ENCODE measurements around the gene IRS1.

IRS1 gene

GRCh38 chr2:226728996-226729395 is 70.6 kb downstream of the IRS1 start:
- no peak overlapping the region for H3K4me3 ChIP-seq (ENCODE audit: low read depth, low read length)
- no peak for TF ChIP-seq CTCF (IDR thresholded peaks at IDR 0.05; ENCODE audit: insufficient read depth, low read depth, low read length, missing control alignments)
- no peak for DNase-seq (ENCODE audit: low read depth)

DNA sequence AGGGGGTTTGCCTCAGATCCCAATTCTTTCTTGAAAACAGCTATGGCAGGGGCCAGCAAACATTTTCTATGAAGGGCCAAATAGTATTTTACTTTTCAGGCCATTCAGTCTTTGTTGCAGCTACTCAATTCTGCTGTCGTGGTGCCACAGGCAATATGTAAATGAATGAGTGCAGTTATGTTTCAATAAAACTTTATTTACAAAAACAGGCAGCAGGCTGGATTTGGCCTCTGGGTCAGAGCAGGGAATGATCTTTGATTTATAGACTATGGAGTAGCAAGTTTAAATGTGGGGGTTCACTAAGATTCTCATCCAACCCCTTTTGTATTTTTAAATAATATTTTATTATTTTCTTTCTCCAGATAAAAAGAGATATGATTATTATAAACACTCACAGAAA is 72.4 kb downstream of the IRS1 start:
- H3K4me3 ChIP-seq (ENCODE audit: low read depth, low read length) = no peak overlapping the region
- no peak for TF ChIP-seq CTCF (IDR thresholded peaks at IDR 0.05; ENCODE audit: insufficient read depth, low read depth, low read length, missing control alignments)
- DNase-seq (ENCODE audit: low read depth) = no peak

DNA sequence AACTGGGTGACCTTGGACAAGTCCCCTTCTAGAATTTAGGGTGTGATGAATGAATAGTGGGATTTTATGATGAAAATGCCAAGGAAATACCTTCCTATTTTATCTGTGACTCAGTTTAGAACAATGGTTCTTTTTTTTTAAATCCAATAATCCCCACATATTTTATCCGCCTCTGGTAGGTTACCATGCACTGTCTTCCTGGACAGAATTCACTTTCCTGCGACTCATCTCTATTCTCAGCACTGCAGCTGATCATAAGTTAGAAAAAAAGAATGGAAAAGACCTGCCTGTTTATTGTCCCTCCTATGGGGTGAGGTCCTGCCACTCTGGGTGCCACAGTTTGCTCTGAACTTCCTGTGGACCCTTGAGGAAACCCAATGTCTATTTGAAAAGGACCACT is 73.1 kb downstream of the IRS1 start:
- TF ChIP-seq CTCF (IDR thresholded peaks at IDR 0.05; ENCODE audit: insufficient read depth, low read depth, low read length, missing control alignments) = no peak
- DNase-seq (ENCODE audit: low read depth) = no peak
- no peak overlapping the region for H3K4me3 ChIP-seq (ENCODE audit: low read depth, low read length)

GRCh38 chr2:226725126-226725860 is 74.3 kb downstream of the IRS1 start:
- no peak overlapping the region for H3K4me3 ChIP-seq (ENCODE audit: low read depth, low read length)
- no peak for DNase-seq (ENCODE audit: low read depth)
- no peak for TF ChIP-seq CTCF (IDR thresholded peaks at IDR 0.05; ENCODE audit: insufficient read depth, low read depth, low read length, missing control alignments)

DNA sequence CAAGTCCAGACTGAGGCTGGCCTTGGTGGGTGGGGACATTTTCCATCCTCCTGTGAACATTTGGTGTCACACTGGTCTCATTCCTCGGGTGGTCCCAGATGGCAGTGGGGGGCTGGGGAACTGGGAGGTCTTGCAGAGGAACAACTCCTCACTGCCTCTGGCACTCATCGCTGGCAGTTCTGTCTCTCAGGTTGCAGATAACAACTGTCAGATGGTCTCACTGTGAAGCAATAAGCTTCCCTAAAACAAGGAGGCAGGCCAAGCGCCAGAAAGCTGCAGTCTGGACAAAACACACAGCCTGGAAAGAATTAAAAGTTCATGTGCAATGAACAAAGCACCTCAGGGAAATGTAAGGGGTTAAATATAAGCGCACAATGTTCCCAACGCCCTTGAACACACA is 78.1 kb downstream of the IRS1 start:
- no peak for DNase-seq (ENCODE audit: low read depth)
- H3K4me3 ChIP-seq (ENCODE audit: low read depth, low read length) = no peak overlapping the region
- no peak for TF ChIP-seq CTCF (IDR thresholded peaks at IDR 0.05; ENCODE audit: insufficient read depth, low read depth, low read length, missing control alignments)

GRCh38 chr2:226720948-226721347 is 78.7 kb downstream of the IRS1 start:
- no peak for DNase-seq (ENCODE audit: low read depth)
- no peak for TF ChIP-seq CTCF (IDR thresholded peaks at IDR 0.05; ENCODE audit: insufficient read depth, low read depth, low read length, missing control alignments)
- no peak overlapping the region for H3K4me3 ChIP-seq (ENCODE audit: low read depth, low read length)

DNA sequence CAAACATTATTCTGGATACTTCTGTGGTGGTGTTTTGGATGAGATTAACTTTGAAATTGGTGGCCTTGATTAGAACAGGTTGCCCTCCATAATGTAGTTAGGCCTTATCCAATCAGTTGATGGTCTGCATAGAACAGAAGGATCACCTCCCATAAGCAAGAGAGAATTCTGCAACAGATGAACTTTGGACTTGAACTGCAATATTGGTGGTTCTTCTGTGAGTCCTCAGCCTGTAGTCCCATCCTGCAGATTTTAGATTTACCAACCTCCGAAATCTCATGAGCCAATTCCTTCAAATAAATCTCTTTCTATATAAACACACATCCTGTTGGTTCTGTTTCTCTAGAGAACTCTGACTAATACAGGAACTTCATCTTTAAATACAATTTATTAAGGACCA is 81.9 kb downstream of the IRS1 start:
- no peak for DNase-seq (ENCODE audit: low read depth)
- no peak overlapping the region for H3K4me3 ChIP-seq (ENCODE audit: low read depth, low read length)
- no peak for TF ChIP-seq CTCF (IDR thresholded peaks at IDR 0.05; ENCODE audit: insufficient read depth, low read depth, low read length, missing control alignments)
